Caco-2 (cell line): Measurements from ENCODE around the gene DNMT3L. TPM values are rescaled to one million over a fixed set of nuclear protein-coding genes. Genes with fewer than 3 reads are reported as not detected.
"Not testable (repeated sequence)": the region's sequence is repeated elsewhere in the genome, so short reads cannot be mapped to it uniquely, and the experiment has no call there.

Experiments used
- BruUV-seq: library from RNA; stranded (reverse); fragments of 400-500 nt; replicated peaks from 2 replicates; lab custom pipeline; 2021; lab: Mats Ljungman, UMichigan
- CTCF ChIA-PET: fragments of 300-600 bp; sonication (Branson Sonifier 250); formaldehyde crosslinking; loops from one replicate; lab custom pipeline; 2022; ENCODE audit warnings: antibody characterized with exemption; lab: Charles Lee
- POLR2A ChIA-PET: fragments of 300-600 bp; sonication (Branson Sonifier 250); formaldehyde crosslinking; loops from one replicate; lab custom pipeline; 2022; ENCODE audit warnings: antibody characterized with exemption; lab: Charles Lee
- DNase-seq, 2 experiments: peaks; one replicate each; pipeline versions ENCODE4 v3.0.0 to v3.0.0-alpha.2; 2020 to 2022
- H3K27me3 ChIP-seq: replicated peaks from 2 replicates; pipeline ENCODE4 v1.6.0; 2011; ENCODE audit warnings: low read length; ENCODE audit not compliant: control insufficient read depth, insufficient read depth
- H3K36me3 ChIP-seq: 2 replicates; pipeline ENCODE4 v1.5.1; 2011; ENCODE audit warnings: low read length; ENCODE audit not compliant: control insufficient read depth, insufficient read depth
- H3K4me1 ChIP-seq: fragments of 250-450 bp; sonication (Bioruptor Pico); 2 replicates; pipeline ENCODE4 v1.5.1; 2020; ENCODE audit warnings: mild to moderate bottlenecking
- H3K4me3 ChIP-seq: 2 replicates; pipeline ENCODE4 v1.5.1; 2011; ENCODE audit warnings: low read depth, mild to moderate bottlenecking, control low read depth, low read length
- H3K9me3 ChIP-seq: fragments of 250-450 bp; sonication (Bioruptor Pico); 2 replicates; pipeline ENCODE4 v1.5.1; 2020; ENCODE audit warnings: mild to moderate bottlenecking, moderate library complexity
- H3K27ac Mint-ChIP-seq: one replicate; pipeline ENCODE4 v1.8.0; 2022; ENCODE audit warnings: mixed read lengths; ENCODE audit not compliant: unreplicated experiment
- H3K27me3 Mint-ChIP-seq: one replicate; pipeline ENCODE4 v1.8.0; 2022; ENCODE audit warnings: mixed read lengths; ENCODE audit not compliant: insufficient read depth, unreplicated experiment
- H3K36me3 Mint-ChIP-seq: one replicate; pipeline ENCODE4 v1.8.0; 2022; ENCODE audit warnings: mild to moderate bottlenecking, mixed read lengths; ENCODE audit not compliant: insufficient read depth, unreplicated experiment
- H3K4me1 Mint-ChIP-seq: one replicate; pipeline ENCODE4 v1.8.0; 2022; ENCODE audit warnings: low read depth, mixed read lengths; ENCODE audit not compliant: unreplicated experiment
- H3K4me3 Mint-ChIP-seq: one replicate; pipeline ENCODE4 v1.8.0; 2022; ENCODE audit warnings: mild to moderate bottlenecking, moderate library complexity, mixed read lengths; ENCODE audit not compliant: unreplicated experiment
- H3K9me3 Mint-ChIP-seq: one replicate; pipeline ENCODE4 v1.8.0; 2022; ENCODE audit warnings: mixed read lengths; ENCODE audit not compliant: unreplicated experiment
- intact Hi-C: fragments of 100-400 bp; cut with micrococcal nuclease; formaldehyde crosslinking; loops from one replicate; pipeline ENCODE4 v1.10.0; 2022; ENCODE audit not compliant: unreplicated experiment
- total RNA-seq: library from RNA; stranded (reverse); gene quantifications from 2 replicates; pipeline ENCODE4 v1.2.3, GENCODE V29; 2022
- TF ChIP-seq, protein P1 (sequence below), 2 experiments: fragments of 200-600 bp in 1 of 2; IDR thresholded peaks; 1 replicate in 1 of 2; 2 replicates in 1 of 2; pipeline versions ENCODE4 v1.5.1 to v1.8.0; 2011 to 2022; ENCODE audit warnings: antibody characterized with exemption in 1 of 2, control low read depth in 1 of 2, inconsistent platforms in 1 of 2, low read depth in 1 of 2, low read length in 1 of 2, mild to moderate bottlenecking in 1 of 2, moderate library complexity in 1 of 2; ENCODE audit not compliant: insufficient read depth in 1 of 2, severe bottlenecking in 1 of 2, unreplicated experiment in 1 of 2

The DNMT3L gene
- total RNA-seq, 1 experiment from 2014 or later, result 0.95 TPM

DNA sequence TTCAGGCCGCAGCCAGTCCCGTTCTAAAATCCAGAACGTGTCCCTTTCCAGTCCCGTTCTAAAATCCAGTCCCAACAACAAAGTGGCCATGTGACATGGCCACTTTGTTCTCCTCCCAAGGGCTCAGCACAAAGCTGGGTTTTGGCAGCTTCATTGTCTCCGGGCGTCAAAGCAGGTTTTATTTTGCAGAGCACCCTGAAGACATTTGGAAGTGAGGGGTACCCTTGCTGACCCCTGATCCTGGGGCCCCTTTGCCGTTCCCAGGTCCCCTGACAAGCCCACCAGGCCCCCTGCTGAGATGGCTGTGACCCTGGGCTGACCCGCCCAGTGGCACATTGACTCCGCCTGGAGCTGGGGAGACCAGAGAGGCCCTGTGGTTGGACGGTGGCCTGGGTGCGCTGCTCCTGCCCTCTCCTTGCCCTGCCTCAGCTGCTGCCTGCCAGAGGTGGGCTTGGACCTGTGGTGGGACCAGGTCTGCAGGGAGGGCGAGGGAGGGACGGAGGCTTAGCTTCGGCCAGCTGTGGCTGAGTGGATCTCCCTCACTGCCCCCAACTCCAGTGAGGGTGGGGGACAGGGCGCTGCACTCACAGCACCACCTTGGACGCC, 42.4 kb upstream of the DNMT3L start:
- intact Hi-C loops, result no loop called here
- TF ChIP-seq, protein P1, sequence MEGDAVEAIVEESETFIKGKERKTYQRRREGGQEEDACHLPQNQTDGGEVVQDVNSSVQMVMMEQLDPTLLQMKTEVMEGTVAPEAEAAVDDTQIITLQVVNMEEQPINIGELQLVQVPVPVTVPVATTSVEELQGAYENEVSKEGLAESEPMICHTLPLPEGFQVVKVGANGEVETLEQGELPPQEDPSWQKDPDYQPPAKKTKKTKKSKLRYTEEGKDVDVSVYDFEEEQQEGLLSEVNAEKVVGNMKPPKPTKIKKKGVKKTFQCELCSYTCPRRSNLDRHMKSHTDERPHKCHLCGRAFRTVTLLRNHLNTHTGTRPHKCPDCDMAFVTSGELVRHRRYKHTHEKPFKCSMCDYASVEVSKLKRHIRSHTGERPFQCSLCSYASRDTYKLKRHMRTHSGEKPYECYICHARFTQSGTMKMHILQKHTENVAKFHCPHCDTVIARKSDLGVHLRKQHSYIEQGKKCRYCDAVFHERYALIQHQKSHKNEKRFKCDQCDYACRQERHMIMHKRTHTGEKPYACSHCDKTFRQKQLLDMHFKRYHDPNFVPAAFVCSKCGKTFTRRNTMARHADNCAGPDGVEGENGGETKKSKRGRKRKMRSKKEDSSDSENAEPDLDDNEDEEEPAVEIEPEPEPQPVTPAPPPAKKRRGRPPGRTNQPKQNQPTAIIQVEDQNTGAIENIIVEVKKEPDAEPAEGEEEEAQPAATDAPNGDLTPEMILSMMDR (IDR thresholded peaks at IDR 0.05; ENCODE audit: insufficient read depth in 1 of 2, low read depth in 1 of 2, low read length in 1 of 2, severe bottlenecking in 1 of 2, unreplicated experiment in 1 of 2), result no peak
- Histone ChIP-seq H3K4me1 (peaks cover 34% of the 10 kb centered on the region), H3K36me3 (peaks cover 2% of the 10 kb centered on the region; the same call in 1 of the 2 replicates), H3K27me3 (no peaks in the 10 kb centered on the region), H3K9me3 (no peaks in the 10 kb centered on the region), H3K4me3 (no peak overlapping the region)
- DNase-seq, result no peak
- POLR2A ChIA-PET, result interaction anchor here (1.6 kb wide), 1 partner anchor 35 kb away, joined by 5 read pairs; the partner anchor contains the start of gene CFAP410
- H3K9me3 Mint-ChIP-seq, result no peaks in the 10 kb centered on the region
- BruUV-seq, result no TSS peak
- peaks cover 20% of the 10 kb centered on the region for H3K36me3 Mint-ChIP-seq
- H3K4me3 Mint-ChIP-seq, result no peak overlapping the region
- CTCF ChIA-PET, result interaction anchor here (1.0 kb wide), 1 partner anchor 11 kb away, joined by 3 read pairs; no protein-coding TSS in a partner anchor
- H3K4me1 Mint-ChIP-seq, result peaks cover 16% of the 10 kb centered on the region
- no peaks in the 10 kb centered on the region for H3K27me3 Mint-ChIP-seq
- H3K27ac Mint-ChIP-seq, result peak overlapping the region; percentile 23

DNA sequence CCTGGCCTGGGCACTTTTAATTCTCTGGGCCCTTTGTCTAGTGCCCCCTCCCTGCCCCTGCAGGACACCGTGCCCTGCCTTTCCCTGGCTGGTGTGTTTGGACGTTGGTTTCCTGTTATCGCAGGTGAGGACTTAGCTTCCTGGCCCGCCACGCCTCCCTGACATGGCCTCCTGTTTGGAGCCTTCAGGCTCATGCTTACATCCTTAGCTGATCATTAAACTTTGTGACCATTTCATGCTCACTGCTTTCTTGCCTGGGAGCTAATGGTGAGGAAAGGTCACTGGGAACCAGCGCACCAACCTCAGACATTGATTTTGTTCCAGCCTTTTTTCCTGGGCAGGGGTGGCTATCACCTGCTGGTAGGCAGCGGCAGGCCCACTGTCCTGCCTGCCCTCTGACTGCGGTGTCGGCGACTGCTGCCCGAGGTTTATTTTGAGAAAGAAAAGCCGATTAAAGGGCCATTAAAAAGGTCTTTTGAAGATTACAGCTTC, 41.8 kb upstream of the DNMT3L start:
- intact Hi-C loops, result no loop called here
- Histone ChIP-seq H3K4me3 (no peak overlapping the region), H3K36me3 (peaks cover 2% of the 10 kb centered on the region; the same call in 1 of the 2 replicates), H3K9me3 (no peaks in the 10 kb centered on the region), H3K4me1 (peaks cover 34% of the 10 kb centered on the region), H3K27me3 (no peaks in the 10 kb centered on the region)
- CTCF ChIA-PET, result interaction anchor here (1.0 kb wide), 1 partner anchor 12 kb away, joined by 3 read pairs; no protein-coding TSS in a partner anchor
- POLR2A ChIA-PET, result interaction anchor here (1.6 kb wide), 1 partner anchor 35 kb away, joined by 5 read pairs; the partner anchor contains the start of gene CFAP410
- TF ChIP-seq, protein P1 (IDR thresholded peaks at IDR 0.05; ENCODE audit: insufficient read depth in 1 of 2, low read depth in 1 of 2, low read length in 1 of 2, severe bottlenecking in 1 of 2, unreplicated experiment in 1 of 2), result no peak
- BruUV-seq, result no TSS peak
- peaks cover 16% of the 10 kb centered on the region for H3K4me1 Mint-ChIP-seq
- peak overlapping the region; percentile 38 for H3K4me3 Mint-ChIP-seq
- peaks cover 20% of the 10 kb centered on the region for H3K36me3 Mint-ChIP-seq
- DNase-seq, result peak; percentile 29 to 75
- no peaks in the 10 kb centered on the region for H3K27me3 Mint-ChIP-seq
- no peak overlapping the region for H3K27ac Mint-ChIP-seq
- no peaks in the 10 kb centered on the region for H3K9me3 Mint-ChIP-seq

DNA sequence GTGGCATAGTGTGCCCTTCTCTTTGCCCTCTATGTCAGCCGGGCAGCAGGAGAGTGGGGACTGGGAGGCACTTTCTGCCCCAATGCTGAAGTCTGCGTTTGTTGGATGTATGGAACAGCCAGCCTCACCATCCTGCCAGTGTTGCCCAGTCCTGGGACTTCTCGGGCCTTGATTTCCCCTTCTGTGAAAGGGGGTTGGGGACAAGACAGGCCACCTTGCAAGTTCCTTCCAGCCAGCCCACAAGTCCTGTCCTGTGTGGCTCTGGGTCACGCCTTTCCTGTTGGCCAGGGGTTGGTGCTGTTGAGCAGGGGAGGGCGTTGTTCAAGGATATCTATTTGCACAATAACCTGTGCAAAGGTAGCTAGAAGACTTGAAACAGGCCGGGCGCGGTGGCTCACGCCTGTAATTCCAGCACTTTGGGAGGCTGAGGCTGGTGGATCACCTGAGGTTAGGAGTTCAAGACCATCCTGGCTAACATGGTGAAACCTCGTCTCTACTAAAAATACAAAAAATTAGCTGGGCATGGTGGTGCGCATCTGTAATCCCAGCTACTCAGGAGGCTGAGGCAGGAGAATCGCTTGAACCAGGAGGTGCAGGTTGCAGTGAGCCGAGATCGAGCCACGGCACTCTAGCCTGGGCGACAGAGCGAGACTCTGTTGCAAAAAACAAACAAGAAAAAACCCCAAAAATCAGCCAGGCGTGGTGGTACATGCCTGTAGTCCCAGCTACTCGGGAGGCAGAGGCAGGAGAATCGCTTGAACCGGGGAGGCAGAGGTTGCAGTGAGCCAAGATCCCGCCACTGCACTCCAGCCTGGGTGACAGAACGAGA, 41.1 kb upstream of the DNMT3L start:
- H3K36me3 ChIP-seq, H3K9me3 Mint-ChIP-seq, H3K27ac Mint-ChIP-seq, intact Hi-C loops, H3K9me3 ChIP-seq, H3K27me3 Mint-ChIP-seq, H3K4me3 ChIP-seq, H3K27me3 ChIP-seq, CTCF ChIA-PET, BruUV-seq: not testable (repeated sequence)
- TF ChIP-seq, protein P1 (IDR thresholded peaks at IDR 0.05; ENCODE audit: insufficient read depth in 1 of 2, low read depth in 1 of 2, low read length in 1 of 2, severe bottlenecking in 1 of 2, unreplicated experiment in 1 of 2), result peak in 1 of 2 experiments; percentile 13
- DNase-seq, result peak; percentile 37 to 71
- POLR2A ChIA-PET, result interaction anchor here (1.6 kb wide), 1 partner anchor 36 kb away, joined by 5 read pairs; the partner anchor contains the start of gene CFAP410
- Mint-ChIP-seq H3K36me3 (peaks cover 15% of the 10 kb centered on the region), H3K4me3 (peak overlapping the region; percentile 38), H3K4me1 (peaks cover 16% of the 10 kb centered on the region)
- peaks cover 34% of the 10 kb centered on the region for H3K4me1 ChIP-seq
